ENCODE measurements around the gene PCDH9. TPM values are rescaled to one million over a fixed set of nuclear protein-coding genes. Genes with fewer than 3 reads are reported as not detected.

The PCDH9 gene
- total RNA-seq, 2 donors from 2014 or later: 0.95 to 1.8 TPM

- no peak for DNase-seq
- H3K27me3 Mint-ChIP-seq (ENCODE audit: insufficient read depth): no peaks in the 10 kb centered on the region
- H3K9me3 ChIP-seq (ENCODE audit: control insufficient read depth, low read length): no peaks in the 10 kb centered on the region
- H3K9me3 Mint-ChIP-seq: no peaks in the 10 kb centered on the region
- no peak overlapping the region for H3K4me3 Mint-ChIP-seq
- no peak for TF ChIP-seq CTCF (conservative IDR thresholded peaks at IDR 0.05)
- peaks cover 4% of the 10 kb centered on the region for H3K4me1 Mint-ChIP-seq
- H3K4me3 ChIP-seq (ENCODE audit: low read length): no peak overlapping the region
- no peak overlapping the region for H3K9ac ChIP-seq (ENCODE audit: extremely low read depth, low read length, poor library complexity, severe bottlenecking)
- no peak overlapping the region for H3K27ac ChIP-seq (ENCODE audit: low read depth, low read length)
- WGBS, 2 experiments (ENCODE audit: insufficient coverage in 1 of 2, insufficient read length in 1 of 2): 100% methylated on average over 1 of the region's 1 CpG; no CpG with 5 or more reads in 1 of the 2 experiments
- no peaks in the 10 kb centered on the region for H3K4me1 ChIP-seq (ENCODE audit: control insufficient read depth, insufficient read depth, low read length)
- no peaks in the 10 kb centered on the region for H3K36me3 Mint-ChIP-seq (ENCODE audit: low read depth)
- H3K27ac Mint-ChIP-seq: no peak overlapping the region
- no peaks in the 10 kb centered on the region for H3K36me3 ChIP-seq (ENCODE audit: control insufficient read depth, insufficient read depth, low read length)
- H3K27me3 ChIP-seq (ENCODE audit: control insufficient read depth, insufficient read depth, low read length, poor library complexity, severe bottlenecking): no peaks in the 10 kb centered on the region
Observed at GRCh38 chr13:66410314-66410713, 819.8 kb downstream of the PCDH9 start.

- H3K9me3 ChIP-seq (ENCODE audit: control insufficient read depth, low read length): no peaks in the 10 kb centered on the region
- no peak for DNase-seq
- H3K9ac ChIP-seq (ENCODE audit: extremely low read depth, low read length, poor library complexity, severe bottlenecking): no peak overlapping the region
- no peak overlapping the region for H3K4me3 ChIP-seq (ENCODE audit: low read length)
- WGBS, 2 experiments (ENCODE audit: insufficient coverage in 1 of 2, insufficient read length in 1 of 2): 80 to 92% methylated on average over 1 to 3 of the region's 3 CpGs
- no peak overlapping the region for H3K27ac Mint-ChIP-seq
- H3K27me3 ChIP-seq (ENCODE audit: control insufficient read depth, insufficient read depth, low read length, poor library complexity, severe bottlenecking): no peaks in the 10 kb centered on the region
- H3K27me3 Mint-ChIP-seq (ENCODE audit: insufficient read depth): no peaks in the 10 kb centered on the region
- no peaks in the 10 kb centered on the region for H3K4me1 ChIP-seq (ENCODE audit: control insufficient read depth, insufficient read depth, low read length)
- TF ChIP-seq CTCF (conservative IDR thresholded peaks at IDR 0.05): no peak
- no peak overlapping the region for H3K4me3 Mint-ChIP-seq
- no peaks in the 10 kb centered on the region for H3K36me3 ChIP-seq (ENCODE audit: control insufficient read depth, insufficient read depth, low read length)
- no peaks in the 10 kb centered on the region for H3K9me3 Mint-ChIP-seq
- H3K4me1 Mint-ChIP-seq: peaks cover 4% of the 10 kb centered on the region
- no peak overlapping the region for H3K27ac ChIP-seq (ENCODE audit: low read depth, low read length)
- no peaks in the 10 kb centered on the region for H3K36me3 Mint-ChIP-seq (ENCODE audit: low read depth)
Observed at GRCh38 chr13:66409542-66409941, 820.6 kb downstream of the PCDH9 start.

GRCh38 chr13:66407128-66407527, 823.0 kb downstream of the PCDH9 start:
- Mint-ChIP-seq H3K4me1 (no peaks in the 10 kb centered on the region), H3K4me3 (no peak overlapping the region), H3K27ac (no peak overlapping the region), H3K36me3 (ENCODE audit: low read depth) (no peaks in the 10 kb centered on the region), H3K9me3 (no peaks in the 10 kb centered on the region), H3K27me3 (ENCODE audit: insufficient read depth) (no peaks in the 10 kb centered on the region)
- Histone ChIP-seq H3K36me3 (ENCODE audit: control insufficient read depth, insufficient read depth, low read length) (no peaks in the 10 kb centered on the region), H3K4me3 (ENCODE audit: low read length) (no peak overlapping the region), H3K9ac (ENCODE audit: extremely low read depth, low read length, poor library complexity, severe bottlenecking) (no peak overlapping the region), H3K27ac (ENCODE audit: low read depth, low read length) (peak overlapping the region; percentile 11), H3K4me1 (ENCODE audit: control insufficient read depth, insufficient read depth, low read length) (no peaks in the 10 kb centered on the region), H3K9me3 (ENCODE audit: control insufficient read depth, low read length) (no peaks in the 10 kb centered on the region), H3K27me3 (ENCODE audit: control insufficient read depth, insufficient read depth, low read length, poor library complexity, severe bottlenecking) (no peaks in the 10 kb centered on the region)
- TF ChIP-seq CTCF (conservative IDR thresholded peaks at IDR 0.05): no peak
- no peak for DNase-seq
- WGBS, 2 experiments (ENCODE audit: insufficient coverage in 1 of 2, insufficient read length in 1 of 2): 82 to 89% methylated on average over 3 to 4 of the region's 4 CpGs
